ENCODE results near the gene SEC14L5.

Gene SEC14L5

DNA sequence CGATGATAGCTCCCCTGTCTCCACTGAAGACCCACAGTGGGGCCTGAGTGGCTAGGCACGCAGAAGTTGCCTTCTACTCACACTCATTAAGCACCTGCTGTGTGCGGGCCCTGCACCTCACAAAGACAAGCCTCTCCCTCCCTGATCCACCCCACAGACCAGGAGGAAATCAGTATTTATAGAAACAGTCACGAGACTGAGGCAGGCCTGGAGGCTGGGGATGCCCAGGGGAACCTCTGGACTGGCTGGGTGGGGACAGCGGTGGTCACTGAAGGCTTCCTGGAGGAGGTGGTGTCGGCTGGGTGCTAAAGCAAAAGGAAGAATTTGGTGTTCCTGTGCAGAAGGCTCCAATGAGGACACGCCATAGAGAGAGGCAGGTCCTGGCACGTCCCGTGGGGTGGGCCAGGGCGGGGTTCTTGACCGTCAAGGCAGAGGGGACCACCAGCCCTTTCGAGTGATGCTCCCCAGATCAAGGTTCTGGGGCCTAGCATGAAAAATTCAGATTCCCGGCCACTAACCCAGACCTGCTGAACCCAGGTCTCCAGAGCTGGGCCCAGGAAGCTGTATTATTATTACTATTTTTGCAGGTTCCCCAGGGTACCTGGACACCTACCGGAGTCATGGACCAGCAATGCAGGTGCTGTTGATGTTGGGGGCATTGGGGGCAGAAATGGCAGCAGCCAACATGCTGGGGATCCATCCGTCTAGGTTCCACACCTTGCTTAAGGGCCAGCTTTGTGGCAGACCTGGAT is 44.2 kb upstream of the SEC14L5 start:
- POLR2A ChIA-PET = no interaction called here
- H3K27me3 ChIP-seq (replicated peaks in 2 of 5; ENCODE audit: control insufficient read depth in 4 of 5, insufficient read depth in 5 of 5, low read length in 4 of 5) = peaks cover 0 to 2% (median 0%) of the 10 kb centered on the region in 5 experiments
- no peak for DNase-seq
- no peak overlapping the region for H3K4me3 ChIP-seq (ENCODE audit: control insufficient read depth in 1 of 7, extremely low read depth in 1 of 7, insufficient read depth in 4 of 7, low read depth in 2 of 7, low read length in 6 of 7)
- H3K4me1 ChIP-seq (ENCODE audit: control extremely low read depth in 1 of 4, control insufficient read depth in 4 of 4, insufficient read depth in 4 of 4, low read length in 3 of 4) = no peaks in the 10 kb centered on the region
- no peak overlapping the region for H3K27ac ChIP-seq (ENCODE audit: insufficient read depth in 1 of 2, low read depth in 1 of 2, low read length in 2 of 2, poor library complexity in 1 of 2, severe bottlenecking in 2 of 2)
- H3K36me3 ChIP-seq (ENCODE audit: control insufficient read depth in 4 of 4, insufficient read depth in 4 of 4, low read length in 3 of 4) = no peaks in the 10 kb centered on the region
- WGBS (ENCODE audit: insufficient coverage) = 95% methylated on average over 13 of the region's 15 CpGs
- H3K9me3 ChIP-seq (ENCODE audit: control extremely low read depth in 1 of 5, control insufficient read depth in 4 of 5, insufficient read depth in 2 of 5, low read depth in 1 of 5, low read length in 4 of 5) = no peaks in the 10 kb centered on the region
- CTCF ChIA-PET = interaction anchor here (0.8 to 1.4 kb wide), 2 partner anchors 12 to 20 kb away, joined by 3 to 4 read pairs; no protein-coding TSS in a partner anchor

DNA sequence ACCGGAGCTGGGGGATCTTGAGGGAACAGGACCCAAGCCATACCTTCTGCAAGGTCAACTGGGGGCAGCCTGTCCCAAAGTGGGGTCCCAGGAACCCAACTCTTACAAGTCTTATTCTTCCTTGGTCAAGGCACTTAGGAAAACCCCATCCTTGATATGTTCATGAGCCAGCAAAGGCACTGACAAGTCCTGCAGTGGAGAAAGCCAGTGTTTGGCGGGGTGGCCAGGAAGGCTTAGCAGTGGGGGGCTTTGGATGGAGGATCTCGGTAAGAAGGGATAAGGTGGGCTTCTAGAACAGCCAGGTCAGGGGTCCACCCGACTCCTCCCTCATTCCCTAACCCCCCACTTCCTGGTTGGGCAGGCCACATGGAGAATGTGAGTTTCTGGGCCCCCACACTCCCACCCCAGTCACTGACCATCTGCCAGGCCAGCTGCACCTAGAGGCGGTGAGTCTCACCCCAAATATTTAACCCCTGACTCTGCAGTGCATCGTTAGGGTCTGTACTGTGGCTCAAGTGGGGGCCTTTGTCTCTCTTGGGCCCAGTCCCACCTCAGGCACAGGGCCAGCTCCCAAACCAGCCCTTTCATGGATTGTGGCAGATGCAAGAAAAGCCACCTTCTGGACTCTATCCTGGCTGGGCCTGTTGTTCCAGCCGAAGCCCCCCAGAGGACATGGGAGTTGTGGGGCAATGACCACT is 43.5 kb upstream of the SEC14L5 start:
- 97% methylated on average over 5 of the region's 7 CpGs for WGBS (ENCODE audit: insufficient coverage)
- no peak for DNase-seq
- POLR2A ChIA-PET = no interaction called here
- H3K27me3 ChIP-seq (replicated peaks in 2 of 5; ENCODE audit: control insufficient read depth in 4 of 5, insufficient read depth in 5 of 5, low read length in 4 of 5) = peaks cover 0 to 2% (median 0%) of the 10 kb centered on the region in 5 experiments
- H3K27ac ChIP-seq (ENCODE audit: insufficient read depth in 1 of 2, low read depth in 1 of 2, low read length in 2 of 2, poor library complexity in 1 of 2, severe bottlenecking in 2 of 2) = no peak overlapping the region
- H3K36me3 ChIP-seq (ENCODE audit: control insufficient read depth in 4 of 4, insufficient read depth in 4 of 4, low read length in 3 of 4) = no peaks in the 10 kb centered on the region
- CTCF ChIA-PET = interaction anchor here (0.6 to 0.8 kb wide), 2 partner anchors 20 to 39 kb away, joined by 3 read pairs; no protein-coding TSS in a partner anchor
- no peaks in the 10 kb centered on the region for H3K9me3 ChIP-seq (ENCODE audit: control extremely low read depth in 1 of 5, control insufficient read depth in 4 of 5, insufficient read depth in 2 of 5, low read depth in 1 of 5, low read length in 4 of 5)
- no peaks in the 10 kb centered on the region for H3K4me1 ChIP-seq (ENCODE audit: control extremely low read depth in 1 of 4, control insufficient read depth in 4 of 4, insufficient read depth in 4 of 4, low read length in 3 of 4)
- no peak overlapping the region for H3K4me3 ChIP-seq (ENCODE audit: control insufficient read depth in 1 of 7, extremely low read depth in 1 of 7, insufficient read depth in 4 of 7, low read depth in 2 of 7, low read length in 6 of 7)

DNA sequence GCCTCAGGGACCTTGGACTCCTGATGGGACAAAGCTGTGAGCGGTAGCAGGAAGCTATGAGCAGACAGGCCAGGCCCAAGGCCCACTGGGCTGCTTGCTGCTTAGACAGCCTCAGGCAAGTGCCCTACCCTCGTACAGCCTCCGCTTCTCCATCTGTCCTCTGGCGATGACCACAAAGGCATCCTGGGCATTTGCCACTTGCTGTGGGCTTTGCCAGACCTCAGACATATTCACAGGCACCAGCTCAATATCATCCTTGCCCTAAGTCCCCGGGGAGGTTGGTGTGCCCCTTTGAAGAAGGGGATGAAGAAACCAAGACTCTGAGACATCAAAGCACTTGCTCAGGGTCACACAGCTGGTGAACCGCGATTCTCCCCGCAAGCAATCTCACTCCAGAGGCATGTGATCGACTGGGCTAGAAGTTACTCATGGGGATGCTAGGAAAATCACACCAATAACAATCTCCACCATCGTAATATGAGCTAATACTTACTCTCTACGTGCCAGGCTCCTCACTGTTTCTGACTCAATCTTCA is 42.8 kb upstream of the SEC14L5 start:
- H3K4me3 ChIP-seq (ENCODE audit: control insufficient read depth in 1 of 7, extremely low read depth in 1 of 7, insufficient read depth in 4 of 7, low read depth in 2 of 7, low read length in 6 of 7) = no peak overlapping the region
- no peaks in the 10 kb centered on the region for H3K36me3 ChIP-seq (ENCODE audit: control insufficient read depth in 4 of 4, insufficient read depth in 4 of 4, low read length in 3 of 4)
- POLR2A ChIA-PET = interaction anchor here (0.7 kb wide), 1 partner anchor 47 kb away, joined by 3 read pairs; no protein-coding TSS in a partner anchor
- no peak for DNase-seq
- WGBS (ENCODE audit: insufficient coverage) = 92% methylated on average over 8 of the region's 11 CpGs
- CTCF ChIA-PET = interaction anchor here (0.5 to 0.6 kb wide), 2 partner anchors 38 to 611 kb away, joined by 3 read pairs; no protein-coding TSS in a partner anchor
- no peak overlapping the region for H3K27ac ChIP-seq (ENCODE audit: insufficient read depth in 1 of 2, low read depth in 1 of 2, low read length in 2 of 2, poor library complexity in 1 of 2, severe bottlenecking in 2 of 2)
- no peaks in the 10 kb centered on the region for H3K27me3 ChIP-seq (replicated peaks in 2 of 5; ENCODE audit: control insufficient read depth in 4 of 5, insufficient read depth in 5 of 5, low read length in 4 of 5)
- no peaks in the 10 kb centered on the region for H3K9me3 ChIP-seq (ENCODE audit: control extremely low read depth in 1 of 5, control insufficient read depth in 4 of 5, insufficient read depth in 2 of 5, low read depth in 1 of 5, low read length in 4 of 5)
- no peaks in the 10 kb centered on the region for H3K4me1 ChIP-seq (ENCODE audit: control extremely low read depth in 1 of 4, control insufficient read depth in 4 of 4, insufficient read depth in 4 of 4, low read length in 3 of 4)

DNA sequence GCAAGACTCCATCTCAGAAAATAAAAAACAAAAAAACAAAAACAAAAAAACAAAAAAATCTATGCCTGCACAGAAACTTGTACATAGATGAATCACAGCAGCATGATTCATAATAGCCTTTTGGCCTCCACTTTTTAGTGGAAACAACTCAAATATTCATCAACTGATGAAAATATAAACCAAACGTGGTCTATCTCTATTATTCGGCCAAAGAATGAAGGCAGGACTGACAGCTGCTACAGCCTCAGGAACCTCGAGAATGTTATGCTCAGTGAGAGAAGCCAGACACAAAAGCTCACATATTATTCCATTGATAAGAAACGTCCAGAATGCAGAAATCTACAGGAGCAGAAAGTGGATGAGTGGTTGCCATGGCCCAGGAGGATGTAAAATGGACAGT is 41.0 kb upstream of the SEC14L5 start:
- Histone ChIP-seq H3K4me1 (ENCODE audit: control extremely low read depth in 1 of 4, control insufficient read depth in 4 of 4, insufficient read depth in 4 of 4, low read length in 3 of 4) (no peaks in the 10 kb centered on the region), H3K9me3 (ENCODE audit: control extremely low read depth in 1 of 5, control insufficient read depth in 4 of 5, insufficient read depth in 2 of 5, low read depth in 1 of 5, low read length in 4 of 5) (no peaks in the 10 kb centered on the region), H3K27me3 (replicated peaks in 2 of 5; ENCODE audit: control insufficient read depth in 4 of 5, insufficient read depth in 5 of 5, low read length in 4 of 5) (no peaks in the 10 kb centered on the region), H3K27ac (ENCODE audit: insufficient read depth in 1 of 2, low read depth in 1 of 2, low read length in 2 of 2, poor library complexity in 1 of 2, severe bottlenecking in 2 of 2) (no peak overlapping the region), H3K36me3 (ENCODE audit: control insufficient read depth in 4 of 4, insufficient read depth in 4 of 4, low read length in 3 of 4) (no peaks in the 10 kb centered on the region), H3K4me3 (ENCODE audit: control insufficient read depth in 1 of 7, extremely low read depth in 1 of 7, insufficient read depth in 4 of 7, low read depth in 2 of 7, low read length in 6 of 7) (no peak overlapping the region)
- ChIA-PET CTCF (no interaction called here), POLR2A (no interaction called here)
- DNase-seq = no peak
- 60% methylated on average over 1 of the region's 4 CpGs for WGBS (ENCODE audit: insufficient coverage)

DNA sequence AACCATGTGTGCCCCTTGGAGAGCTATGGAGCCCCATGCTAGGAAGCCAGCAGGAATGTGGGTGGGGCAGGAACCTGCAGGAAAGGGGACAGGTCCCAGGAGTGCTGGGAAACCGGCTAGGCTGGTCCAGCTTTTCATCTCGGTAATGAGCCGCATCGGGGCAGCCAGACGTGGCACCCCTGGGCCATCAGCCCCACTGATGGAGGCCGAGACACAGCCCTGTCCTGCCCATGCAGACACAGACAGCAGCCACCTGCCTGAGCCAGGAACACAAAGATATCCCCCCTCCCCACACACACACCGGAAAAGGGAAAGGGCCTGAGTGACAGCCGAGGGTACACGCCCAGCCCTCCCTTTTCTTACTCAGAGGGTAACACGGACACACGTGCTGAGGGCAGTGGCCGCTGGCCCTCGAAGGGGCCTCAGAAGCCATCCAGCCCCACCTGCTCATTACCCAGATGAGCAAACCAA is 39.3 kb upstream of the SEC14L5 start:
- Histone ChIP-seq H3K9me3 (ENCODE audit: control extremely low read depth in 1 of 5, control insufficient read depth in 4 of 5, insufficient read depth in 2 of 5, low read depth in 1 of 5, low read length in 4 of 5) (no peaks in the 10 kb centered on the region), H3K27ac (ENCODE audit: insufficient read depth in 1 of 2, low read depth in 1 of 2, low read length in 2 of 2, poor library complexity in 1 of 2, severe bottlenecking in 2 of 2) (no peak overlapping the region), H3K4me1 (ENCODE audit: control extremely low read depth in 1 of 4, control insufficient read depth in 4 of 4, insufficient read depth in 4 of 4, low read length in 3 of 4) (no peaks in the 10 kb centered on the region), H3K27me3 (replicated peaks in 2 of 5; ENCODE audit: control insufficient read depth in 4 of 5, insufficient read depth in 5 of 5, low read length in 4 of 5) (peaks cover 0 to 2% (median 0%) of the 10 kb centered on the region in 5 experiments), H3K36me3 (ENCODE audit: control insufficient read depth in 4 of 4, insufficient read depth in 4 of 4, low read length in 3 of 4) (no peaks in the 10 kb centered on the region), H3K4me3 (ENCODE audit: control insufficient read depth in 1 of 7, extremely low read depth in 1 of 7, insufficient read depth in 4 of 7, low read depth in 2 of 7, low read length in 6 of 7) (no peak overlapping the region)
- DNase-seq = no peak
- CTCF ChIA-PET = no interaction called here
- WGBS (ENCODE audit: insufficient coverage) = 89% methylated on average over 7 of the region's 13 CpGs
- POLR2A ChIA-PET = no interaction called here

DNA sequence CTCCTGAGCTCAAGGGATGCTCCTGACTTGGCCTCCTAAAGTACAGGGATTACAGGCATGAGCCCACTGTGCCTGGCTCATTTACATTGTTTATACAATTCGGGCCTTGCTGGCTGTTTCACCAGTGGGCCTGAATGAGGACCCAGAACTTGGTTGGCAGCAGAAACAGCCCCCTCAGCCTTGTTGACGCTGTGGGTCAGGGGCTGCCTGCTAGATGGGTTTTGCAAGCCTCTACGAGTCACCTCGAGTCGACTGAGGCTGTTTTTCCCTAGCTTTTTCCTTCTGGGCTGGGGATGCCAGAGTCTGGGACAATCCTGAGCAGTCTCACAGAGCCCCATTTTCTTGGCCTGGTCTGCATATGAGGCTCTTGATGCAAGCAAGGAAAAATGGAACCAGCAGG is 37.3 kb upstream of the SEC14L5 start:
- Histone ChIP-seq H3K27me3 (replicated peaks in 2 of 5; ENCODE audit: control insufficient read depth in 4 of 5, insufficient read depth in 5 of 5, low read length in 4 of 5) (peaks cover 0 to 10% (median 0%) of the 10 kb centered on the region in 5 experiments), H3K9me3 (ENCODE audit: control extremely low read depth in 1 of 5, control insufficient read depth in 4 of 5, insufficient read depth in 2 of 5, low read depth in 1 of 5, low read length in 4 of 5) (no peaks in the 10 kb centered on the region), H3K4me1 (ENCODE audit: control extremely low read depth in 1 of 4, control insufficient read depth in 4 of 4, insufficient read depth in 4 of 4, low read length in 3 of 4) (no peaks in the 10 kb centered on the region), H3K27ac (ENCODE audit: insufficient read depth in 1 of 2, low read depth in 1 of 2, low read length in 2 of 2, poor library complexity in 1 of 2, severe bottlenecking in 2 of 2) (no peak overlapping the region), H3K4me3 (ENCODE audit: control insufficient read depth in 1 of 7, extremely low read depth in 1 of 7, insufficient read depth in 4 of 7, low read depth in 2 of 7, low read length in 6 of 7) (no peak overlapping the region), H3K36me3 (ENCODE audit: control insufficient read depth in 4 of 4, insufficient read depth in 4 of 4, low read length in 3 of 4) (no peaks in the 10 kb centered on the region)
- ChIA-PET POLR2A (no interaction called here), CTCF (no interaction called here)
- 92% methylated on average over 4 of the region's 5 CpGs for WGBS (ENCODE audit: insufficient coverage)
- no peak for DNase-seq
